CD14-positive monocyte (primary cell): ENCODE data around the gene PLXNC1. TPM values are rescaled to one million over a fixed set of nuclear protein-coding genes. Genes with fewer than 3 reads are reported as not detected.

Source experiments
- DNase-seq, 3 donors: peaks; one replicate each; pipeline ENCODE4 v3.0.0-alpha.2; 2011 to 2022
- H2AFZ ChIP-seq: 2 replicates; pipeline ENCODE4 v1.6.0; 2012; ENCODE audit warnings: mild to moderate bottlenecking, low read depth, low read length, inconsistent platforms; ENCODE audit not compliant: insufficient read depth, poor library complexity, severe bottlenecking
- H3K27ac ChIP-seq, 2 donors: 1 replicate in 1 of 2; 2 replicates in 1 of 2; pipeline ENCODE4 v1.5.1; 2012 to 2013; ENCODE audit warnings: low read length in 2 of 2, control low read depth in 1 of 2, inconsistent platforms in 1 of 2, low read depth in 1 of 2, mild to moderate bottlenecking in 1 of 2
- H3K27me3 ChIP-seq, 2 donors: one replicate each; pipeline versions ENCODE4 v1.6.0 to v1.6.1; 2011 to 2013; ENCODE audit warnings: low read length in 2 of 2; ENCODE audit not compliant: control insufficient read depth in 2 of 2, insufficient read depth in 2 of 2
- H3K36me3 ChIP-seq, 2 donors: replicated peaks in 1 of 2; 1 replicate in 1 of 2; 2 replicates in 1 of 2; pipeline versions ENCODE4 v1.5.1 to v1.6.1; 2012 to 2013; ENCODE audit warnings: low read length in 2 of 2, control low read depth in 1 of 2, inconsistent platforms in 1 of 2, mild to moderate bottlenecking in 1 of 2; ENCODE audit not compliant: insufficient read depth in 2 of 2, control insufficient read depth in 1 of 2
- H3K4me1 ChIP-seq, 2 donors: 1 replicate in 1 of 2; 2 replicates in 1 of 2; pipeline versions ENCODE4 v1.5.1 to v1.6.1; 2012 to 2013; ENCODE audit warnings: low read length in 2 of 2, control low read depth in 1 of 2, inconsistent platforms in 1 of 2, mild to moderate bottlenecking in 1 of 2, moderate library complexity in 1 of 2; ENCODE audit not compliant: insufficient read depth in 2 of 2, control insufficient read depth in 1 of 2
- H3K4me2 ChIP-seq: replicated peaks from 2 replicates; pipeline ENCODE3; 2012; ENCODE audit warnings: low read length, moderate library complexity, mild to moderate bottlenecking; ENCODE audit not compliant: poor library complexity, severe bottlenecking; ENCODE audit errors: extremely low read depth
- H3K4me3 ChIP-seq, 3 experiments: fragments of 200-600 bp in 1 of 3; sonication (generic) in 1 of 3; replicated peaks in 1 of 3; 1 replicate in 2 of 3; 2 replicates in 1 of 3; pipeline ENCODE4 v1.5.1; 2011 to 2013; ENCODE audit warnings: low read length in 3 of 3, mild to moderate bottlenecking in 3 of 3, control low read depth in 2 of 3, low read depth in 2 of 3, inconsistent platforms in 1 of 3, moderate library complexity in 1 of 3
- H3K79me2 ChIP-seq: 2 replicates; pipeline ENCODE4 v1.6.0; 2012; ENCODE audit warnings: mild to moderate bottlenecking, control low read depth, inconsistent platforms, low read length, moderate library complexity; ENCODE audit not compliant: insufficient read depth
- H3K9ac ChIP-seq: 2 replicates; pipeline ENCODE4 v1.6.0; 2017; ENCODE audit warnings: low read length, mild to moderate bottlenecking; ENCODE audit not compliant: insufficient read depth, poor library complexity, severe bottlenecking
- H3K9me3 ChIP-seq, 2 donors: replicated peaks in 1 of 2; 1 replicate in 1 of 2; 2 replicates in 1 of 2; pipeline versions ENCODE4 v1.5.1 to v1.6.1; 2012 to 2013; ENCODE audit warnings: low read length in 2 of 2, control low read depth in 1 of 2; ENCODE audit not compliant: control insufficient read depth in 1 of 2, insufficient read depth in 1 of 2
- H4K20me1 ChIP-seq: 2 replicates; pipeline ENCODE4 v1.6.0; 2012; ENCODE audit warnings: mild to moderate bottlenecking, low read length, control low read depth, moderate library complexity; ENCODE audit not compliant: insufficient read depth
- H3K27ac Mint-ChIP-seq, 7 donors: one replicate each; pipeline ENCODE4 v1.8.0; 2020; ENCODE audit warnings: mild to moderate bottlenecking in 7 of 7, mixed read lengths in 7 of 7, moderate library complexity in 6 of 7, inconsistent platforms in 2 of 7
- H3K27me3 Mint-ChIP-seq, 3 donors: one replicate each; pipeline ENCODE4 v1.8.0; 2021 to 2022; ENCODE audit warnings: low read depth in 3 of 3, mild to moderate bottlenecking in 3 of 3, mixed read lengths in 3 of 3, moderate library complexity in 3 of 3, inconsistent platforms in 1 of 3
- H3K36me3 Mint-ChIP-seq, 2 donors: one replicate each; pipeline ENCODE4 v1.8.0; 2020; ENCODE audit warnings: mixed read lengths in 2 of 2, inconsistent platforms in 1 of 2, mild to moderate bottlenecking in 1 of 2
- H3K4me1 Mint-ChIP-seq: one replicate; pipeline ENCODE4 v1.8.0; 2020; ENCODE audit warnings: mild to moderate bottlenecking, mixed read lengths
- H3K4me3 Mint-ChIP-seq, 2 donors: one replicate each; pipeline ENCODE4 v1.8.0; 2020; ENCODE audit warnings: mild to moderate bottlenecking in 2 of 2, mixed read lengths in 2 of 2, moderate library complexity in 1 of 2
- H3K9me3 Mint-ChIP-seq, 7 donors: one replicate each; pipeline ENCODE4 v1.8.0; 2020 to 2022; ENCODE audit warnings: mixed read lengths in 7 of 7, mild to moderate bottlenecking in 6 of 7, moderate library complexity in 6 of 7, inconsistent platforms in 2 of 7
- CTCF ChIP-seq: fragments of 200-600 bp; IDR thresholded peaks from one replicate; pipeline ENCODE4 v1.8.0; 2022; ENCODE audit warnings: antibody characterized with exemption, mild to moderate bottlenecking
- WGBS: methylation state at CpG from one replicate; pipeline ENCODE4 v1.1.5; 2013; ENCODE audit warnings: missing lambda C conversion rate; ENCODE audit not compliant: insufficient coverage; 5-methylcytosine and 5-hydroxymethylcytosine counted together
- intact Hi-C, 2 donors: fragments of 100-400 bp; cut with micrococcal nuclease; formaldehyde crosslinking; loops; one replicate each; pipeline versions ENCODE4 v1.15.0 to v1.15.1; 2023
- polyA plus RNA-seq, 3 donors: library from polyadenylated mRNA; depleted of rRNA in 1 of 3; unstranded in 2 of 3; stranded (reverse) in 1 of 3; fragments of 300-500 nt in 2 of 3; fragments of >200 nt in 1 of 3; fragmentation: Illumina TruSeq in 2 of 3; gene quantifications; 1 replicate in 2 of 3; 2 replicates in 1 of 3; pipeline ENCODE4 v1.2.3, GENCODE V29; 2012 to 2021

PLXNC1 gene
- polyA plus RNA-seq, 3 donors = 14.3 to 35.2 (median 15.4) TPM

DNA sequence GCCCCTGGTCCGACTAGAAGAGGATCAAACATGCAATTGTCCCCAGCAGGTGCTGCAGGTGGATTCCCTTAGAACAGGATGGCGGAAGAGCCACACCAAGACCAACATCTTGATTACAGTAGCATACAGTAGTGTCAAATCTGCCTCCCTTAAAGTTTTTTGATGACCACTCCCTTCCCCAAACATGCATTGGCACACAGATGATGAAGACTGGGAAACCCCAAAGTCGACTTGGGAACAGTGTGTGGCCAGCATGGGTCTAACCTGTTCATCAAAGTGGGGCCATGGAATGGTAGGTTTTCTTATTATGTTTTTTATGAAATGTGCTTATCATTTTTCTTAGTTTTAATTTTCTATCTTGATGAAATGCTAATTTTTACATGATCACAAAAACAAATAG is 8.8 kb downstream of the PLXNC1 start:
- no peak for TF ChIP-seq CTCF
- Mint-ChIP-seq H3K4me3 (no peak overlapping the region), H3K36me3 (peaks cover 42 to 49% of the 10 kb centered on the region in 2 donors), H3K27me3 (peaks cover 0 to 1% (median 0%) of the 10 kb centered on the region in 3 donors), H3K9me3 (peaks cover 0 to under 1% (median 0%) of the 10 kb centered on the region in 7 donors), H3K27ac (no peak overlapping the region), H3K4me1 (peaks cover 61% of the 10 kb centered on the region)
- Histone ChIP-seq H3K9ac (no peak overlapping the region), H2AFZ (no peak overlapping the region), H3K36me3 (peaks cover 2 to 50% of the 10 kb centered on the region in 2 donors), H3K9me3 (no peaks in the 10 kb centered on the region), H3K79me2 (peaks cover 99% of the 10 kb centered on the region), H3K4me1 (peaks cover 26 to 32% of the 10 kb centered on the region in 2 donors), H4K20me1 (peaks cover 100% of the 10 kb centered on the region), H3K4me3 (no peak overlapping the region), H3K27me3 (no peaks in the 10 kb centered on the region), H3K27ac (peak overlapping the region in 1 of 2 donors; percentile 39), H3K4me2 (no peak overlapping the region)
- intact Hi-C loops = loop anchor here in 1 of 2 donors (10.0 kb wide), 1 partner anchor 108 kb away; no protein-coding TSS in a partner anchor
- DNase-seq = peak in 1 of 3 donors; percentile 66
- WGBS = 100% methylated on average over 1 of the region's 3 CpGs

DNA sequence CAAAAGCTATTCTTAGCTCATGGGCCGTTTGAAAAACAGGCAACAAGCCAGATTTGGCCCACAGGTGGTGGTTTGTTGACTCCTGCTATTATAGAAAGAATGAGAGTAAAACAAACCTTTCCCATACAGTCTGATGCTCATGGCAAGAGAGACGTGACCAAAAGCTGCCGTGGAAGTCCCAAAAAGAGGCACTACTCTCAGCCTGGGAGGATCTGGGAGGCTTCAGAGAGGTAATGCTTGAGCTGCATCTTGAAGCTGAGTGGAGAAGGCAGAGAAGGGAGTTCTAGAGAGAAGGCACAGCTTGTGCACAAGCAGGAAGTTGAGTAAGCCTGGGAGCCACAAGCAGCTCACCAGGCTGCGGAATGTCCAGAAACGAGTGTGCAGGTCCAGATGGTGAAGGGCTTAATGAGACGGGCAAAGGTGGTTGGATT is 9.6 kb downstream of the PLXNC1 start:
- no peak overlapping the region for H2AFZ ChIP-seq
- Mint-ChIP-seq H3K9me3 (peaks cover 0 to 2% (median 0%) of the 10 kb centered on the region in 7 donors), H3K27ac (peak overlapping the region; percentile 64 to 88 (median 80)), H3K27me3 (peaks cover 0 to 1% (median 0%) of the 10 kb centered on the region in 3 donors), H3K36me3 (peaks cover 42 to 50% of the 10 kb centered on the region in 2 donors), H3K4me3 (peak overlapping the region; percentile 47 to 75), H3K4me1 (peaks cover 57% of the 10 kb centered on the region)
- H3K79me2 ChIP-seq = peaks cover 99% of the 10 kb centered on the region
- peak overlapping the region; percentile 41 for H3K4me2 ChIP-seq
- peaks cover 100% of the 10 kb centered on the region for H4K20me1 ChIP-seq
- H3K27ac ChIP-seq = peak overlapping the region; percentile 21 to 39
- 0% methylated on average over 4 of the region's 6 CpGs for WGBS
- H3K4me3 ChIP-seq = peak overlapping the region in 1 of 3 experiments; percentile 38
- H3K4me1 ChIP-seq = peaks cover 18 to 24% of the 10 kb centered on the region in 2 donors
- intact Hi-C loops = loop anchor here in 1 of 2 donors (10.0 kb wide), 1 partner anchor 107 kb away; no protein-coding TSS in a partner anchor
- H3K9ac ChIP-seq = no peak overlapping the region
- no peaks in the 10 kb centered on the region for H3K9me3 ChIP-seq
- no peaks in the 10 kb centered on the region for H3K27me3 ChIP-seq
- peaks cover 2 to 46% of the 10 kb centered on the region in 2 donors for H3K36me3 ChIP-seq
- peak; percentile 34 to 83 (median 58) for DNase-seq
- no peak for TF ChIP-seq CTCF
